Left ventricle myocardium inferior (tissue), 1 donor: ENCODE measurements around the gene MORN4. TPM values are rescaled to one million over a fixed set of nuclear protein-coding genes. Genes with fewer than 3 reads are reported as not detected.

Source experiments
- DNase-seq: peaks from one replicate; pipeline ENCODE4 v3.0.0-alpha.2; 2020
- H3K27ac ChIP-seq: fragments of 200-600 bp; replicated peaks from 2 replicates; pipeline ENCODE4 v1.8.0; 2021
- H3K27me3 ChIP-seq: fragments of 200-600 bp; 2 replicates; pipeline ENCODE4 v1.8.0; 2021; ENCODE audit warnings: low read depth
- H3K36me3 ChIP-seq: fragments of 200-600 bp; 2 replicates; pipeline ENCODE4 v1.8.0; 2021
- H3K4me1 ChIP-seq: fragments of 200-600 bp; 2 replicates; pipeline ENCODE4 v1.8.0; 2021
- H3K4me3 ChIP-seq: fragments of 200-600 bp; 2 replicates; pipeline ENCODE4 v1.8.0; 2021; ENCODE audit warnings: mild to moderate bottlenecking, moderate library complexity
- H3K9me3 ChIP-seq: fragments of 200-600 bp; replicated peaks from 2 replicates; pipeline ENCODE4 v1.8.0; 2021
- intact Hi-C: fragments of 100-400 bp; cut with micrococcal nuclease; formaldehyde crosslinking; loops from one replicate; pipeline ENCODE4 v1.11.0; 2022
- long read RNA-seq: library from polyadenylated mRNA; unstranded; transcript quantifications from one replicate; pipeline ENCODE4 v2.0.0, GENCODE V29; 2021
- total RNA-seq: library from RNA; stranded (reverse); fragmentation: NEBNext Ultra II Directional; extraction: Animal tissue kit (Norgen Biotek cat#: 25700); gene quantifications from one replicate; pipeline ENCODE4 v1.2.1, GENCODE V29; 2021
- TF ChIP-seq, protein P1 (sequence below): fragments of 200-600 bp; IDR thresholded peaks from 2 replicates; pipeline ENCODE4 v1.8.0; 2021; ENCODE audit warnings: antibody characterized with exemption, mild to moderate bottlenecking, borderline replicate concordance
- donor health status: DM: no; HTN: yes; CAD: no; lungs with severe emphysema.

MORN4 gene
- 13.9 TPM for total RNA-seq
- long read RNA-seq, transcript MORN4-201 (5 exons, 2,315 nt), result major isoform, 6 of 15 reads
- long read RNA-seq, partial matches to known transcripts, result 4 of 15 reads
- long read RNA-seq, other reads (novel, unspliced or antisense), result 2 of 15 reads

DNA sequence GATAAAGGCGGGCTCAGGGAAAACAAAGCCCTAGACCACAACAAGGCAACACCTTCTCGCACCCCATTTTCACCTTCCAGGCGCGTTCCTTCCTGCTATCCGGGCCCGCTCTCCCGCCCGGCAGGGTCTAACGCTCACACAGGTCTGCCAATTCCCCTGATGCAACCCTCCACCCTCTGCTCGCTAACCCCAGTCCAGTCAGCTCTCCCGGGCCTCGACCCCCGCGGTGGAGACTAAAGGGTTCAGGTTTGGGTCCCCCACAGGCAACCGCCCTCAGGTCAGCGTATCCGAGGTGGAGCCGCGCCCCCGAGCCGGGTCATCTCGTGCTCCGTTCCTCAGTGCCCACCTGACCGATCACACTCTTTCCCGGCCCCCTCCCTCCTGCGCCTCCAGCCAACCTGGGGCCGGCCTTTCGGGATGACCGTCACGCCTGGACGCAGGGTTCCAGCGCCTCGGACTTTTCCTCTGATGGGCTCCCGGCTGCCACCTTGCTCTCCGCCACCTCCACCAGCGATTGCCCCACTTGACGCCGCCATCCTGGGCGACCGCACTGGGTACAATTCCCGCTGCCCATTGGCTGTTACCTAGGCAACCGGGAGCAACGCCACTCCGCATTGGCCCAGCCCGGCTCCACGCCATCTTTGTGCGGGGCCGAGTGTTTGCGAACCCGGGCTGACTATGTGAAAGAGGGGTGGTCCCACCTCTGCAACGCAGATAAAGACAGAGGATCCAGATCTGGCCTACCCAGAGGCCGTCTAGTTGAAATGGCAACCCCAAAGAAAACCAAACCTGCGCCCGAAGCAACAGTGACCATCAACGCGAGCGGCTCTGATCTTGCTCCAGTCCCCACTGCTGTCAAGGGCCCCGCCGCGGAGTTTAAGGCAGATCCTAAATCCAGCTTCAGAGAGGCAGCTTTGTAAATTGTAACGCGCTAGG, at the start of gene MORN4:
Gene MORN4 (minus strand): TSS at position 552 of the 936 bp plus-strand sequence. CDS start 13,847 bp downstream, outside the sequence.
- H3K27me3 ChIP-seq, result no peaks in the 10 kb centered on the region
- no peaks in the 10 kb centered on the region for H3K36me3 ChIP-seq
- H3K4me1 ChIP-seq, result peaks cover 14% of the 10 kb centered on the region
- H3K27ac ChIP-seq, result peak within 1 kb of the TSS; percentile 83
- intact Hi-C loops, result no loop called here
- peak; percentile 93 for DNase-seq
- TF ChIP-seq, protein P1, sequence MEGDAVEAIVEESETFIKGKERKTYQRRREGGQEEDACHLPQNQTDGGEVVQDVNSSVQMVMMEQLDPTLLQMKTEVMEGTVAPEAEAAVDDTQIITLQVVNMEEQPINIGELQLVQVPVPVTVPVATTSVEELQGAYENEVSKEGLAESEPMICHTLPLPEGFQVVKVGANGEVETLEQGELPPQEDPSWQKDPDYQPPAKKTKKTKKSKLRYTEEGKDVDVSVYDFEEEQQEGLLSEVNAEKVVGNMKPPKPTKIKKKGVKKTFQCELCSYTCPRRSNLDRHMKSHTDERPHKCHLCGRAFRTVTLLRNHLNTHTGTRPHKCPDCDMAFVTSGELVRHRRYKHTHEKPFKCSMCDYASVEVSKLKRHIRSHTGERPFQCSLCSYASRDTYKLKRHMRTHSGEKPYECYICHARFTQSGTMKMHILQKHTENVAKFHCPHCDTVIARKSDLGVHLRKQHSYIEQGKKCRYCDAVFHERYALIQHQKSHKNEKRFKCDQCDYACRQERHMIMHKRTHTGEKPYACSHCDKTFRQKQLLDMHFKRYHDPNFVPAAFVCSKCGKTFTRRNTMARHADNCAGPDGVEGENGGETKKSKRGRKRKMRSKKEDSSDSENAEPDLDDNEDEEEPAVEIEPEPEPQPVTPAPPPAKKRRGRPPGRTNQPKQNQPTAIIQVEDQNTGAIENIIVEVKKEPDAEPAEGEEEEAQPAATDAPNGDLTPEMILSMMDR, result no peak
- H3K9me3 ChIP-seq, result no peaks in the 10 kb centered on the region
- H3K4me3 ChIP-seq, result peak within 1 kb of the TSS; percentile 75

DNA sequence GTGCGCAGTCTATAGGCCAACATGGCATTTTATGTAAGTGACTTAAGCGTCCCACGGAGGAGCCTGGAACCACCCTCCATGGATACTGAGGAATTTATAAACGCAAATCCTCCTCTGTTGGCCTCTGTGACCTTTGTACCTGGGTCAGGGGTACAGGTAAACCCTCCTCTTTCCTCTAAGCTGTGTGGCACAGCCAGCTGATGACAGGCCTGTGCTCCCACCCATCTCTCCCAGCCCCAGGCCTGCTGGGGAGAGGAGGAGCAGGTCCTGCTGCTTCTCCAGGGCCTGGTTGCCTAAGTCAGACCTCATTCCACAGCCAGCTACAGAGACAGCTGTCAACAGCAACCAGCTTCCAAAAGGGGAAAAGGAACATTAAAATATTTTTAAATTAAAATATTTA, 48.7 kb upstream of the MORN4 start:
- Histone ChIP-seq H3K4me1 (peaks cover 49% of the 10 kb centered on the region), H3K9me3 (no peaks in the 10 kb centered on the region), H3K4me3 (no peak overlapping the region), H3K36me3 (peaks cover 19% of the 10 kb centered on the region), H3K27ac (no peak overlapping the region), H3K27me3 (no peaks in the 10 kb centered on the region)
- intact Hi-C loops, result loop anchor here (10.0 kb wide), 1 partner anchor 53 kb away; the partner anchor contains the start of gene ZFYVE27
- TF ChIP-seq, protein P1, result no peak
- no peak for DNase-seq

DNA sequence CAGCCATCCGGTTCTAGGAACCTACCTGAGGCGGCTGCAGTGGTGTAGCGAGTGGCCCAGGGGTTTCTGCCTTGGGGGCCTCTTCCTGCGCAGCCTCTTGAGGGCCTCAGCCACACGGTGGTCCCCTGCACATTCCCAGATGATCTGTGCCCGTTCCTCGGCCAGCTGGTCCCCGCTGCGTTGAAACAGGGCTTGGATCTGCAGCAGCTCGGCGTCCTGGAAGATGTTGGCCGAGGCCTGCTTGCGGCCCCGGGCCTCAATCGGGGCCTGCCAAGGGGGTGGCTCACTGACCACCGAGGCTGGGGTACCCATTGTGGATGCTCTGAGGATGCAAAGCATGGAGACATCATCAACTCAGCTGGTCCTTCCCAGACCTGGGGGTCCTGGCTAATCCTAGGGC, 46.3 kb upstream of the MORN4 start:
- intact Hi-C loops, result no loop called here

DNA sequence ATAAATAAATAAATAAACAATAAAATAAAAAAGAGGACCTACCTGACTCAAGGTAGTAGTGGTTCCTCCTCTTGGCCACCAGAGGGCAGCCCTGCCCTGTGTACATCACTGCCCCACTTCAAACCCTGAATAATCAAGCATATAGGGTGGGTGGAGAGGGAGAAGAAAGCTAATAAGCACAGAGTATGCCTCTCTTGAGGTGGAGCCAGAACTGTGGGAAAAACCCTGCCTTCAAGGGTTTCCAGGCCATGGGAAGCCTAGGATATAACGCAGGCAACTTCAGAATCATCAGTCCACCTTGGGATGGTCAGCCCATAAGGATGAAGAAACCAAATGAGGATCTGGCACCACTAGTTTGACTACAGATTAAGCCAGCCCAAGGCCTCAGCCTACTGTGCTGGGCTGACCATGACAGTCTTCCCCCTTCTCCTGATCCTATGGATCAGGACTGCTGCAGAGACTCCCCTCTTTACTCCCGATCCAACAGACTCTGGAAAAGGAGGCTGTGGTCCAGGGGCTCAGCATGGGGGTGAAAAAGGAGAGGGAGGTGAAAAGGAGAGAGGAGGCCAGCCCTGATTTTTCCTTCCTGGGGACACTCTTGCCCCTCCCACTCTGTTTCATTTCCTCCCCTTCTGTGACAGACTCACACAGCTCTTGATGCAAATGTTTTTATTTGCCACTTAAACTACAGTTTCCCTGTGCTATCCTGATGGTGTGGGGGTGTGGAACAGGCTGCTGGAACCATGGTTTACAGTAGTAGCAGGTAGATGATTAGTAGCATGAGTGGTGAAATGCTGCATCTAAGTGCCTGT, 43.7 kb upstream of the MORN4 start:
- intact Hi-C loops, result no loop called here
- no peaks in the 10 kb centered on the region for H3K27me3 ChIP-seq
- DNase-seq, result no peak
- no peak overlapping the region for H3K4me3 ChIP-seq
- no peak overlapping the region for H3K27ac ChIP-seq
- peaks cover 59% of the 10 kb centered on the region for H3K36me3 ChIP-seq
- no peaks in the 10 kb centered on the region for H3K9me3 ChIP-seq
- TF ChIP-seq, protein P1, result peak; percentile 92
- peaks cover 11% of the 10 kb centered on the region for H3K4me1 ChIP-seq

More for the DNA sequence above, 46.3 kb upstream of the MORN4 start:
- no peak overlapping the region for H3K4me3 ChIP-seq
- DNase-seq, result no peak
- H3K9me3 ChIP-seq, result no peaks in the 10 kb centered on the region
- H3K4me1 ChIP-seq, result peaks cover 26% of the 10 kb centered on the region
- H3K27ac ChIP-seq, result no peak overlapping the region
- TF ChIP-seq, protein P1, result no peak
- H3K36me3 ChIP-seq, result peaks cover 40% of the 10 kb centered on the region
- no peaks in the 10 kb centered on the region for H3K27me3 ChIP-seq

DNA sequence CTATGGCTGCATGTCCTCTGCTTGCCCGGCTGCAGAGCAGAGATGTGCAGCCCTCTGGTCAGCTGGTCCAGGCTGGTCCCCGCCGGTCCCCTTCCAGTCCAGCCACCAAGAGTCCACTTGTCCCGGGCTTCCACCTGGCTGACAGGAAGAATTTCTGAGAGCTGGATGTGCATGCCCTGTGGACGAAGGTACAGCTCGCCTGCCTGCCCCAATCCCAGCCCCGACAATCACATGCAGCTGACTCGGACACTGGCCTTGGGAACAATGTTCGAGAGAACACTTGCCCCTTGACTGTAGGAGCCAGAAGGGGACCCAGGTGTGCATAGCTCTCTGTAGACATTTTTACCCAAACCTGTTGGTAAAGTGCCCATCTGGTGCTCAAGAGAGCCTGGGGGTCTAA, 41.9 kb upstream of the MORN4 start:
- Histone ChIP-seq H3K36me3 (peaks cover 60% of the 10 kb centered on the region), H3K4me1 (peaks cover 10% of the 10 kb centered on the region), H3K9me3 (no peaks in the 10 kb centered on the region), H3K27ac (no peak overlapping the region), H3K4me3 (no peak overlapping the region), H3K27me3 (no peaks in the 10 kb centered on the region)
- TF ChIP-seq, protein P1, result no peak
- DNase-seq, result no peak
- intact Hi-C loops, result no loop called here
